ACC112 (cell line): ENCODE data around the gene HS6ST1.
"Not testable (repeated sequence)": the region's sequence is repeated elsewhere in the genome, so short reads cannot be mapped to it uniquely, and the experiment has no call there.

ENCODE experiments used
- H2AFZ ChIP-seq: fragments of 200-600 bp; sonication (generic); one replicate; pipeline ENCODE4 v1.6.0; 2017; ENCODE audit warnings: antibody characterized with exemption, low read length; ENCODE audit not compliant: unreplicated experiment
- H3K27ac ChIP-seq: fragments of 200-600 bp; sonication (generic); 2 replicates; pipeline ENCODE4 v1.5.1; 2014; ENCODE audit warnings: low read depth, mild to moderate bottlenecking, antibody characterized with exemption, low read length, moderate library complexity
- H3K27me3 ChIP-seq: fragments of 200-600 bp; sonication (generic); 2 replicates; pipeline ENCODE4 v1.6.1; 2014; ENCODE audit warnings: mild to moderate bottlenecking, antibody characterized with exemption, low read length, moderate library complexity, mixed read lengths; ENCODE audit not compliant: insufficient read depth
- H3K36me3 ChIP-seq: fragments of 200-600 bp; sonication (generic); 2 replicates; pipeline ENCODE4 v1.6.1; 2016; ENCODE audit warnings: mild to moderate bottlenecking, antibody characterized with exemption, low read length, moderate library complexity, mixed read lengths; ENCODE audit not compliant: insufficient read depth
- H3K4me1 ChIP-seq: fragments of 200-600 bp; sonication (generic); one replicate; pipeline ENCODE4 v1.6.1; 2016; ENCODE audit warnings: low read length, mixed read lengths; ENCODE audit not compliant: insufficient read depth, unreplicated experiment, control insufficient read depth
- H3K4me3 ChIP-seq: fragments of 200-600 bp; sonication (generic); 2 replicates; pipeline ENCODE4 v1.5.1; 2014; ENCODE audit warnings: mild to moderate bottlenecking, low read depth, low read length
- H3K79me2 ChIP-seq: fragments of 200-600 bp; sonication (generic); one replicate; pipeline ENCODE4 v1.6.0; 2016; ENCODE audit warnings: low read length; ENCODE audit not compliant: control insufficient read depth, unreplicated experiment, insufficient read depth

The HS6ST1 gene

DNA sequence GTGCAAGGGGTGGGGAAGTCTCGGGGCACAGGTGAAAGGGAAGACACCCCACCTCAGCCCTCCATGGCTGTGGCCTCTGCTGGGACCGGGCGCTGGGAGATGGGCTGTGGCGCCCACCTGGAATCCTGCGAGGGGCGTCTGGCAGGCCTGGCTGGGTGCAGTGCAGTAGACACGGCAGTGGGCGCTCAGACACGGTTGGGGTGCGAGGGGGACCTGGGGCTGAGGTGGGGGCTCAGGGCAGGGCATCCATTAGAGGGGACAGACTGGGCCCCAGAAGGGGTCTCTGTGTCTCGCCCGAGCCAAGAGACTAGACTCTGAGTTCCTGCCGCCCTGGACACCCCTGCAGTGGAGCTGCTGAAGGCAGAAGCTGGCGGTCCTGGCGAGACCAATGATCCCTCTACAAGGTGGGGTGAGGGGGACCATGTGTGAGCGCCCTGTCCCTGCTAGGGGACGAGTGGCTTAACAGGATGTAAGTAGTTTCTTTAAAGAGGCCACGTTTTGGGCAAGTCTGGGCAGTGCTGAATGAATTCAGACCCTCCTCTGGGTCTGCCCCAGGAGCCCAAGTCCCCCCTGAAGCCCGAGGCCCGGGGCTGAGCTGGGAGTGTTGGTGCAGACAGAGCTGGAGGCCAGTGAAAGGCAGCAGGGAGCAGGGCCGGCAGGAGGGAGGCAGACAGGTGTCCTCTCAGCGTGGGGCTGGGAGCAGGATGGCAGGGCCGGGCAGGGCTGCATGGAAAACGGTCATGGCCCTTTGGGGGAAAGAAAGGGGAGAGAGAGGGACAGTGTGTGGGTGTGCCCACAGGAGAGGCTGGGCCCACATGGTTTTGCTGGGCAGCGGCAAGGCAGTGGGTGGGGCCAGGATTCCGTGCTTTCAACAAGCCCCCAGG, 57.2 kb downstream of the HS6ST1 start:
- Histone ChIP-seq H3K4me3 (no peak overlapping the region; the same call in 1 of the 2 replicates), H3K4me1 (peaks cover 11% of the 10 kb centered on the region), H3K27ac (0 out of 2 replicates have a peak overlapping the region, but pooled peaks have one; percentile 11), H3K36me3 (no peaks in the 10 kb centered on the region), H3K79me2 (no peaks in the 10 kb centered on the region), H3K27me3 (no peaks in the 10 kb centered on the region), H2AFZ (peak overlapping the region; percentile 78)

DNA sequence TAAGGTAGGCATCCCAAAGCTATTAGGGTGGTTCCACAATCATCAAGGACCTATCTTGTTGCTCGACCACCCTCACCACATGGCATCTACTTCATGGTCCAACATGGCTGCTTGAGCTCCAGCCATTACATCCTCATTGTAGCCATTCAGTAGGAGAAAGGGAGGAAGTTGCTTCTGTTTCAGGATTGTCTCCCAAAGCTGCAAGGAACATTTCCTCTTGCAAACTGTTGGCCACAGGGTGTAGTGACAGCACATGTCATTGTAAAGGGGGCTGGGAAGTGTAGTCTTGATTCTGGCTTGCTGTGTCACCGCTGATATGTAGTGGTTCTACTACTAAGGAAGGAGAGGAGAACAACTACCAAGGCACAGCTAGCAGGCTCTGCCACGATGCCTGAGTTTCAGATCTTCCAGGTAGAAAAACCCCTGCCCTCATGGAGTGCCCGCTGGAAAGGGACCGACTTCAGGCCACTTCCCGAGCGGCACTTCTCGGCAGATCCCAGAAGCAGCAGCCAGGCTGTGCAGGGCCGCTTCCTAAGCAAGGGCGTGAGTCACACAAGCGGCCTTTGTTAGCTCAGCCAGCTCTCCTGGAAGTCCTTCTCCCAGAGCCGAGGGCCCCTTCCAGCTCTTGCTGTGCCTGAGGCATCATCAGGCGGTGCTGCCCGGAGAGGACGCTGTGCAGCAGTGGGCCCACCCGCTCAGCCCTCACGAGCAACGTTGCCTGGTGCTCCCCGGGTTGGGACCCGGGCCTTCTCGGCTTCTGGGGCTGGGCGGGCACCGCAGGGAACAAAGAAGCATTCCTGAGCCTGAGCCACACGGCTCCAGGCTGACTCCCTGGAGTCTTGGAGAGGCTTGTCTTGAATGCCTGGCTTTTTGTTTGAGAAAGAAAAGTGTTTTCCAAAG, 58.2 kb downstream of the HS6ST1 start:
- Histone ChIP-seq H3K36me3 (no peaks in the 10 kb centered on the region), H3K27ac (0 out of 2 replicates have a peak overlapping the region, but pooled peaks have one; percentile 11), H2AFZ (peak overlapping the region; percentile 78), H3K27me3 (peaks cover 4% of the 10 kb centered on the region; the same call in 1 of the 2 replicates), H3K79me2 (no peaks in the 10 kb centered on the region), H3K4me3 (peak overlapping the region; percentile 44), H3K4me1 (peaks cover 11% of the 10 kb centered on the region)

DNA sequence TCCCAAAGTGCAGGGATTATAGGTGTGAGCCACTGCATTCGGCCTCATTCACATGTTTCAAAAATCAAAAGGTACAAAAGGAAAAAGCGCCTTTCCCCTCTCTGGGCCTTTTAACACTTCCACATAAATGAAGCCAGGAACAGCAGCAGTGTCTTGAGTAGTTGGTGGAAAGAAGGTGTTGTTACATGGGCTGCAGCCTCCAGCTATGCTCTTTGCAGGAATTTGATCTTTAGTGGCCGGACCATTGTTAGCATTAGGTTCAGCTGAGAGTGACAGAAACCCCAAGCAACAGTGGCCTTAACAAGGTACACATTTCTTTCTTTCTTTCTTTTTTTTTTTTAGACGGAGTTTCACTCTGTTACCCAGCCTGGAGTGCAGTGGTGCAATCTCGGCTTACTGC, 59.1 kb downstream of the HS6ST1 start:
- Histone ChIP-seq H3K79me2 (no peaks in the 10 kb centered on the region), H3K4me1 (peaks cover 11% of the 10 kb centered on the region), H3K36me3 (no peaks in the 10 kb centered on the region), H3K27me3 (peaks cover 4% of the 10 kb centered on the region; the same call in 1 of the 2 replicates), H2AFZ (no peak overlapping the region), H3K27ac (no peak overlapping the region), H3K4me3 (no peak overlapping the region)

DNA sequence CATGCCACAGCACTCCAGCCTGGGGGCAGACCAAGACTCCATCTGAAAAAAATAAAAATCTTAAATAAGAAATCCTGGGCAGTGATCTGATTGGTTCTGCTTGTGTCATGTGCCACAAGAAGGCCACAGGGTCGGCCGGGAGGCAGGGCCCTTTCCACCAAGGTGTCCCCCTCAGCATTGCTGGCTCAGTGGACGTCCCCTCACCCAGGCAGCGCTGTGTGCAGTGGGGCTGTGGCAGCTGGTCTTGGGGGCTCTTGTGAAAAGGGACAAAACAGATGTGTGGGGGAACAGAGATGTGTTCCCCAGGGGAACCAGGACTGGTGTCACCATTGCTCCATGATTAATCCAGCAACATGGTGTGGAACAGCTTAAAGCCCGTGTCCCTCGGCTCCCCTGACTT, 60.5 kb downstream of the HS6ST1 start:
- H3K79me2 ChIP-seq: no peaks in the 10 kb centered on the region
- no peaks in the 10 kb centered on the region for H3K36me3 ChIP-seq
- H3K4me1 ChIP-seq: peaks cover 11% of the 10 kb centered on the region
- H3K27ac ChIP-seq: no peak overlapping the region
- H3K4me3 ChIP-seq: no peak overlapping the region
- H3K27me3 ChIP-seq: peaks cover 4% of the 10 kb centered on the region; the same call in 1 of the 2 replicates
- no peak overlapping the region for H2AFZ ChIP-seq

DNA sequence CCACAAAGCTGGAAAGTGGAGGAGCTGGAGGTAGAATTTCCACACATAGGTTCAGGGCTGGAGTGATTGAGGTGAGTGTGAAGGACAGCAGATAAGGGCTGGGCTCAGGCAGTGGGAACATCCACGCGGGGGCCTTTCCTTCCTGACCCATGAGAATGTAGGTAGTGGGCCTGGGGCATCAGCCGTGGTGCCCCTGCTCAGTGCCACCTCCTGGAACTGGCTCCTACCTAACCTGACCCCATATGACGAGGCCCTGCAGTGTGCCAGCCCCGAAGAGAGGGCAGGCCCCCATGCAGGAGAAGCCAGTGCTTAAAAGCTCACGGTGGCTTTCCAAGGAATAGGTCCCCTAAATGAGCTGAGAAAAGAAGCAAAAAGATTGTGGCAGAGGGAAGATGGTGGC, 66.2 kb downstream of the HS6ST1 start:
- Histone ChIP-seq H3K4me1 (no peaks in the 10 kb centered on the region), H3K4me3 (no peak overlapping the region), H3K36me3 (no peaks in the 10 kb centered on the region), H3K79me2 (no peaks in the 10 kb centered on the region), H2AFZ (no peak overlapping the region), H3K27me3 (peaks cover 4% of the 10 kb centered on the region; the same call in 1 of the 2 replicates), H3K27ac (no peak overlapping the region)

DNA sequence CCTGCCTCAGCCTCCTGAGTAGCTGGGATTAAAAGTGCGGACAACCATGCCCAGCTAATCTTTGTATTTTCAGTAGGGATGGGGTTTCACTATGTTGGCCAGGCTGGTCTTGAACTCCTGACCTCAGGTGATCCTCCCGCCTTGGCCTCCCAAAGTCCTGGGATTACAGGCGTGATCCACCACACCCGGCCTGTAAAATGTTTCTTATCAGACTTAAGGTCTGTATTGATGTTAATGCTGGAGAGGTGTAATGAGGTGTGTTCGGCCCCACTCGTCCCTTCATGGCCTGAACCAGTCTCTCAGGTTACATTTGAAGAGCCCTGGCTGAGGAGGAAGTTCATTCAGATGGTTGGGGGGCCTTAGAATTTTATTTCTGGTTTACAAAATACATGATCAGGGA, 66.6 kb downstream of the HS6ST1 start:
- not testable (repeated sequence) for H3K36me3 ChIP-seq, H3K27me3 ChIP-seq, H3K27ac ChIP-seq, H3K4me1 ChIP-seq, H2AFZ ChIP-seq, H3K4me3 ChIP-seq, H3K79me2 ChIP-seq

DNA sequence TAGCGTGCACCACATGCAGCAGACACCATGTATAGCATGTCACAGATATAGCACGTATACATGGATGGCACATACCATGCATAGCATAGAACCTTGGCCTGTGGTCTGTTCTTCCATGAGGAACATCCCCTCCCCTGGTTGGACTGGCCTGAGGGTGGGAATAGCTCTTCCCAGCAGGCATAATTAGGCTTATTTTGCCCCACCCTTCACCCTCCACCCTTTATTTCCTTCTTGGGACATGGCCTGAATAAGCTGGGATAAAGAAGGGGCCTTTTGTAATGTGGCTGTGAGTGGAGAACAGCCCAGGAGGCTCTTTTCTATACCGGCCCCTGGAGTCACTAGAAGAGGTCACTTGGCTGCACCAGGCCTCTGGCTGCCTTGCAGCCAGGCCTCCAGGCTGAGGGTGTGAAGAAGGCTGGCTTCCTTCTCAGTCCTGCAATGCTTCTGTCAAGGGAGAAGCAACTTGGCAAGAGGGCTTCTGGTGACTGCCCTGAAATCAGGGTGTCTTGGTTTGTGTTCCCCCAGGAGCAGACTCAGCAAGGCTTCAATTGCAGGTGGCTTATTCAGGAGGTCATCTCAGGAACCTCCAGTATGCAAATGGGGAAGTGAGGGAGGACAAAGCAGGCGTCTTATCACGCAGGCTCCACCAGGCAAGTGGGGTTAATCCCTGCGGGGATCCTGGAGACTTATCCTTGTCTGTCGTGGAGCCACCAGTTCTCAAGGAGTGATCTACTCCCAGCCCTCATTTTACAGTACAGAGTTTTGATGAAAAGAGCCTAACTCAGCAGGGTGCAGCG, 68.2 kb downstream of the HS6ST1 start:
- Histone ChIP-seq H3K79me2 (no peaks in the 10 kb centered on the region), H3K4me3 (no peak overlapping the region), H3K27me3 (no peaks in the 10 kb centered on the region), H3K27ac (no peak overlapping the region), H2AFZ (no peak overlapping the region), H3K4me1 (no peaks in the 10 kb centered on the region), H3K36me3 (no peaks in the 10 kb centered on the region)

DNA sequence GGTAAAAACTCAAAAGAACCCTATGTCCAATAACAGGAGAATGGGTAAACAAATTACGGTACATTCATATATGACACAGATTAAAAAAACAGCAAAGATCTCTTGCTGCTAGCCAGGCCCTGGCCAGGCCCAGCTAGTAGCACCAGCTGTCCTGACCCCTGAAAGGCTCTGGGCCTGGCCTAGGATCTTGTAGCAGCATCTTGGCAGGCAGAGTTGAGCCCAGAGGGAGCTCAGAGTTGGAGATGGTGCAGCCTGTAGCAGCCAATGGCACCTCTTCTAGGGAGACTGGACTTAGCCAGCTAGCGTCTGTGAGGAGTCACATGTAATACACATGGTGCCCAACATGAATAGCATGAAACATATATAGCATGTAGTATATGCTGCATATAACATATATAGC, 69.1 kb downstream of the HS6ST1 start:
- no peak overlapping the region for H3K4me3 ChIP-seq
- no peaks in the 10 kb centered on the region for H3K79me2 ChIP-seq
- no peaks in the 10 kb centered on the region for H3K4me1 ChIP-seq
- H3K27me3 ChIP-seq: no peaks in the 10 kb centered on the region
- H3K27ac ChIP-seq: no peak overlapping the region
- H2AFZ ChIP-seq: no peak overlapping the region
- no peaks in the 10 kb centered on the region for H3K36me3 ChIP-seq

DNA sequence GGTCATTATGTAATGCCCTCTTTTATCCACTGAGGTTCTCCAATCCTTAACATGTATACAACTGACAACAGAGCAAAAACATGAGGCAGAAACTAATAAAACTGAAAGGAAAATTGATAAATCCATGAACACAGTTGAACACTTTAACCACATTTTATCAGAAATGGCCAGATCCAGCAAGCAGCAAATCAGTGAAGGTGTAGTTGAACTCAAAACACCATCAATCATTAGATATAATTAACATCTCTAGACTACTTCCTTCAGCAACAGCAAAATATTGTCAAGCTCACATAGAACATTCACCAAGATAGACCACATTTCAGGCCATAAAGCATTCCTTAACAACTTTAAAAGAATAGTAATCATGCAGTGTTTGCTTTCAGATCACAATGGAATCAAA, 72.9 kb downstream of the HS6ST1 start:
- no peak overlapping the region for H3K4me3 ChIP-seq
- no peaks in the 10 kb centered on the region for H3K4me1 ChIP-seq
- no peaks in the 10 kb centered on the region for H3K27me3 ChIP-seq
- H2AFZ ChIP-seq: no peak overlapping the region
- no peaks in the 10 kb centered on the region for H3K79me2 ChIP-seq
- no peaks in the 10 kb centered on the region for H3K36me3 ChIP-seq
- H3K27ac ChIP-seq: no peak overlapping the region

DNA sequence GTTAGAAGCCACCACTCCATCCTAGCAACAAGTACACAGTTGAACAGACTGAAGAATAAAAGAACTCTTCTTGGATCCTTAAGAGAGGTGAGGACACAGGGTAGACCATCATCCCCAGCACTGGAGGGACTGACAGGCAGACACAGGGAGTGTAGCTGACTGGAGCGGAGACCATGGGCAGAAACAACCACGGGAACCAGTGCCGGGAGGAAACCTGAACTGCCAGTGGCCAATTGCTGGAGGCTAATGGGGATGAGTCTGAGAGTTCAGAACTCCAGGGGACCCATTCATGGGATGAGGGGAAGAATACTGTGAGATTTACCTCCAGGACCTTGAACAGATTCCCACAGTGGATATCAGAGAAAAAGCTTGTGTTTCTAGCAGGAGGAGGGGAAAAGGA, 76.8 kb downstream of the HS6ST1 start:
- peaks cover 5% of the 10 kb centered on the region for H3K4me1 ChIP-seq
- H3K79me2 ChIP-seq: no peaks in the 10 kb centered on the region

More for the DNA sequence above, 76.8 kb downstream of the HS6ST1 start:
- Histone ChIP-seq H3K27ac (no peak overlapping the region), H3K4me3 (no peak overlapping the region), H3K36me3 (no peaks in the 10 kb centered on the region), H2AFZ (no peak overlapping the region), H3K27me3 (no peaks in the 10 kb centered on the region)
